ENCODE measurements around the gene TEKTIP1.
"Not testable (repeated sequence)": the region's sequence is repeated elsewhere in the genome, so short reads cannot be mapped to it uniquely, and the experiment has no call there.

Gene TEKTIP1

GRCh38 chr19:3575260-3575741, 36.3 kb downstream of the TEKTIP1 start:
- Mint-ChIP-seq H3K27me3 (no peaks in the 10 kb centered on the region), H3K27ac (no peak overlapping the region), H3K9me3 (no peaks in the 10 kb centered on the region), H3K36me3 (peaks cover 5% of the 10 kb centered on the region), H3K4me3 (no peak overlapping the region), H3K4me1 (peaks cover 8% of the 10 kb centered on the region)

- Mint-ChIP-seq H3K9me3 (no peaks in the 10 kb centered on the region), H3K27ac (no peak overlapping the region), H3K27me3 (no peaks in the 10 kb centered on the region), H3K4me1 (peaks cover 8% of the 10 kb centered on the region), H3K36me3 (peaks cover 5% of the 10 kb centered on the region), H3K4me3 (no peak overlapping the region)
These were observed 37.1 kb downstream of the TEKTIP1 start for GRCh38 chr19:3575949-3576673.

- Mint-ChIP-seq H3K9me3 (no peaks in the 10 kb centered on the region), H3K36me3 (peaks cover 5% of the 10 kb centered on the region), H3K27ac (no peak overlapping the region), H3K27me3 (no peaks in the 10 kb centered on the region), H3K4me3 (no peak overlapping the region), H3K4me1 (peaks cover 4% of the 10 kb centered on the region)
These were observed 37.9 kb downstream of the TEKTIP1 start for GRCh38 chr19:3576696-3577443.

DNA sequence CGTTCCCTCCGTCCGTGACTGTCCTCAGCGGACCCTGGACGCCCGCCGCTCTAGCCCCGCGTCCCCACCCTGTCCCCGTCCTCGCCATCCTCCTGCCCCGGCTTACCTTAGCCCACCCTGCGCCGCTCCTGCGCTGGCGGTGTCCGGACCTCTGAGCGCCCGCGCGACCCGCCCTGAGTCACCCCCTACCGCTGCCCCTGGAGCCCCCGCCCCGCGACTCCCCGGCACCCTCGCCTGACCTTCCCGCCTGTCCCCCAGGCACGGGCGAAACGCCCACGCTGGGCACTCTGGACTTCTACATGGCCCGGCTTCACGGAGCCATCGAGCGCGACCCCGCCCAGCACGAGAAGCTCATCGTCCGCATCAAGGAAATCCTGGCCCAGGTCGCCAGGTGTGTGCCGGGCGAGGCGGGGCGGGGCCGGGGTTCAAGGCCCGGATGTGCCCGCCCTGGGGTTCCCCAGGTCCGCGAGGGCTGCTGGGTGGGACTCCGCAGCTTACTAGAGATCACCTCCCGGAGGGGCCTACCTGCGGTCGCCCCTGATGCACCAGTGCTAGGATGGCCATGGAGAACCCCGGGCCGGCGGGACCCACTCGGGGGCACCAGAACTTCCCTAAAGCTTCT, 38.9 kb downstream of the TEKTIP1 start:
- Mint-ChIP-seq H3K27me3 (no peaks in the 10 kb centered on the region), H3K36me3 (peaks cover 5% of the 10 kb centered on the region)

DNA sequence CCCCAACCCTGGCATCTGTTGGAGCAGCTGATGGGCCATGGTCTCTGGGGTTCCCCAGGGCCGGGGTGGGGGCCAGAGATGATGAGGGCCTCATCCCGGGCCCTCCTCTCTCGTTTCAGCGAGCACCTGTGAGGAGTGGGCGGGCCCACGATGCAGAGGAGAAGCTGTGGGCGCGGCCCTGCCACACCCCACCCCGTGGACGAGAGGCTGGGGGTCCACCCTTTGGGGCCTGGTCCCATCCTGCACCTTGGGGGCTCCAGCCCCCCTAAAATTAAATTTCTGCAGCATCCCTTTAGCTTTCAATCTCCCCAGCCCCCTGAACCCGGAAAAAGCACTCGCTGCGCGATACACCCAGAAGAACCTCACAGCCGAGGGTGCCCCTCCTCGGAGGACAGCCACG, 39.4 kb downstream of the TEKTIP1 start:
- H3K27ac Mint-ChIP-seq, result no peak overlapping the region
- peaks cover 5% of the 10 kb centered on the region for H3K36me3 Mint-ChIP-seq
- no peak overlapping the region for H3K4me3 Mint-ChIP-seq
- H3K9me3 Mint-ChIP-seq, result no peaks in the 10 kb centered on the region
- no peaks in the 10 kb centered on the region for H3K27me3 Mint-ChIP-seq
- H3K4me1 Mint-ChIP-seq, result peaks cover 4% of the 10 kb centered on the region

More for the DNA sequence above, 38.9 kb downstream of the TEKTIP1 start:
- peaks cover 4% of the 10 kb centered on the region for H3K4me1 Mint-ChIP-seq
- no peaks in the 10 kb centered on the region for H3K9me3 Mint-ChIP-seq
- no peak overlapping the region for H3K4me3 Mint-ChIP-seq
- no peak overlapping the region for H3K27ac Mint-ChIP-seq

DNA sequence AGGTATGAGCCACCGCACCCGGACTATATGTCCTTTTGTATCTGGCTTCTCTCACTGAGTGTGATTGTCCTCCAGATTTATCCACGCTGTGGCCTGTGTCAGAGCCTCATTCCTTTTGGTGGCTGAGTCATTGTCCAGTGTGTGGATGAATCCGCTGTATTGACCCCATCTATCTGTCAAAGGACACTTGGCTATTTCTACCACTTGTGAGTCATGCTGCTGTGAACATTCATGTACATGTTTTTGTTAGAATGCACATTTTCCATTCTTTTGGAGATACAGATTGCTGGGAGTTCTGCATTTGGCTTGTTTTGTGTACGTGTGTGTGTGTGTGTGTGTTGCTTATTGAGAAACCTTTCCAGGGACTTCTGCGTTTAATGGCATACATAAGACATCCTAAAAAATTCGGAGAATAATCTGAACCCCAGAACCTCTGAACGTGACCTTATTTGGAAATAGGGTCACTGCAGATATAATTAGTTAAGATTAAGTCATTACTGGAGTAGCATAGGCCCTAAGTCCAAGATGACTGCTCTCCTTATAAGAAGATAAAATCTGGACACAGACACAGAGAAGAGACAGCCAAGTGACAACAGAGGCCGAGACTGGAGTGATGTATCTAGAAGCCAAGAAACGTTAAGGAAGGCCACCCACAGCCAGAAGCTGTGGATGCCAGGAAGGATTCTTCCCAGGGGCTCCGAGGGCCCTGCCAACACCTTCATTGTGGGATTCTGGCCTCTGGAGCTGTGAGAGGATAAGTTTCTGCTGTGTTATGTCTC, 41.4 kb downstream of the TEKTIP1 start:
- no peaks in the 10 kb centered on the region for H3K9me3 Mint-ChIP-seq
- no peak overlapping the region for H3K27ac Mint-ChIP-seq
- H3K4me3 Mint-ChIP-seq, result no peak overlapping the region

DNA sequence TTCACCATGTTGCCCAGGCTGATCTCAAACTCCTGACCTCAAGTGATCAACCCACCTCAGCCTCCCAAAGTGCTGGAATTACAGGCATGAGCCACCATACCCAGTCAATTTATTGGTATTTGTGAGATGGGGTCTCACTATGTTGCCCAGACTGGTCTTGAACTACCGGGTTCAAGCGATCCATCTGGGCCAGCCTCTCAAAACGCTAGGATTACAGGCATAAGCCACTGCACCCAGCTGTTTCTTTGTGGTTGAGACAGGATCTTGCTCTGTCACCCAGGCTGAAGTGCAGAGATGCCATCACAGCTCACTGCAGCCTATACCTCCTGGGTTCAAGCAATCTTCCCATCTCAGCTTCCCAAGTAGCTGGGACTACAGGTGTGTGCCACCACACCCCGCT, 42.8 kb downstream of the TEKTIP1 start:
- H3K4me3 Mint-ChIP-seq, H3K9me3 Mint-ChIP-seq, H3K4me1 Mint-ChIP-seq: not testable (repeated sequence)

More for the DNA sequence above, 41.4 kb downstream of the TEKTIP1 start:
- Mint-ChIP-seq H3K27me3 (no peaks in the 10 kb centered on the region), H3K36me3 (peaks cover 1% of the 10 kb centered on the region), H3K4me1 (no peaks in the 10 kb centered on the region)

GRCh38 chr19:3584036-3584802, 45.2 kb downstream of the TEKTIP1 start:
- not testable (repeated sequence) for H3K36me3 Mint-ChIP-seq, H3K27ac Mint-ChIP-seq, H3K9me3 Mint-ChIP-seq, H3K27me3 Mint-ChIP-seq, H3K4me1 Mint-ChIP-seq
- peak overlapping the region; percentile 7 for H3K4me3 Mint-ChIP-seq

More for the DNA sequence above, 42.8 kb downstream of the TEKTIP1 start:
- H3K27ac Mint-ChIP-seq, H3K27me3 Mint-ChIP-seq, H3K36me3 Mint-ChIP-seq: not testable (repeated sequence)

GRCh38 chr19:3585301-3586126, 46.5 kb downstream of the TEKTIP1 start, which contains the start of gene GIPC3:
TSS of gene GIPC3 (plus strand) at chr19:3585478. CDS start at chr19:3585598, 120 bp downstream.
- no peaks in the 10 kb centered on the region for H3K9me3 Mint-ChIP-seq
- no peak within 1 kb of the TSS for H3K27ac Mint-ChIP-seq
- H3K4me3 Mint-ChIP-seq, result peak within 1 kb of the TSS; percentile 55
- H3K27me3 Mint-ChIP-seq, result no peaks in the 10 kb centered on the region
- H3K4me1 Mint-ChIP-seq, result no peaks in the 10 kb centered on the region
- H3K36me3 Mint-ChIP-seq, result no peaks in the 10 kb centered on the region

DNA sequence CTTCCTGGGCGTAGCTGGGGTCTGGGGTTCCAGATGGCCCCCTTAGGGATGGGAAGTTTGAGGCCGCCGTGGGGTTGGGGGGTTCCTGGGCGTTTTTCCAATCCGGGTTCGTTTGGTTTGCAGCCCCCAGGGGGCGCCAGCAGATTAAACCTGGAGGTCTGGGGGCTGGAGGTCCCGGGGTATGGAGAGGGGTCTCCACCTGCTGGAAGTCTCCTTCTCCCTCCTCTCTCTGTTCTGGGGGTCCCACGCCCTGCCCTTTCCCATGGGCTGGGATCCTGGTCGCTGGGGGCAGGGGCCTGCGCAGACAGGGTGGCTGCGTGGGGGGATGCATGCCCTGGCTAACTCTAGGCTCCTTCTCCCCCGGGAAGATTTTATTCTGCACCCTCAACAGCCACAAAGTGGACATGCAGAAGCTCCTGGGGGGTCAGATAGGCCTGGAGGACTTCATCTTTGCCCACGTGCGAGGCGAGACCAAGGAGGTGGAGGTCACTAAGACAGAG, 47.2 kb downstream of the TEKTIP1 start:
- Mint-ChIP-seq H3K4me1 (no peaks in the 10 kb centered on the region), H3K9me3 (no peaks in the 10 kb centered on the region), H3K36me3 (no peaks in the 10 kb centered on the region), H3K27ac (no peak overlapping the region), H3K27me3 (no peaks in the 10 kb centered on the region), H3K4me3 (peak overlapping the region; percentile 55)

- Mint-ChIP-seq H3K4me1 (no peaks in the 10 kb centered on the region), H3K9me3 (no peaks in the 10 kb centered on the region), H3K4me3 (peak overlapping the region; percentile 11), H3K27me3 (no peaks in the 10 kb centered on the region), H3K27ac (no peak overlapping the region), H3K36me3 (no peaks in the 10 kb centered on the region)
These were observed 47.9 kb downstream of the TEKTIP1 start for GRCh38 chr19:3586707-3587346.

GRCh38 chr19:3589439-3589838, 50.5 kb downstream of the TEKTIP1 start:
- Mint-ChIP-seq H3K27me3 (no peaks in the 10 kb centered on the region), H3K4me1 (no peaks in the 10 kb centered on the region), H3K9me3 (no peaks in the 10 kb centered on the region), H3K27ac (no peak overlapping the region), H3K36me3 (no peaks in the 10 kb centered on the region), H3K4me3 (no peak overlapping the region)

DNA sequence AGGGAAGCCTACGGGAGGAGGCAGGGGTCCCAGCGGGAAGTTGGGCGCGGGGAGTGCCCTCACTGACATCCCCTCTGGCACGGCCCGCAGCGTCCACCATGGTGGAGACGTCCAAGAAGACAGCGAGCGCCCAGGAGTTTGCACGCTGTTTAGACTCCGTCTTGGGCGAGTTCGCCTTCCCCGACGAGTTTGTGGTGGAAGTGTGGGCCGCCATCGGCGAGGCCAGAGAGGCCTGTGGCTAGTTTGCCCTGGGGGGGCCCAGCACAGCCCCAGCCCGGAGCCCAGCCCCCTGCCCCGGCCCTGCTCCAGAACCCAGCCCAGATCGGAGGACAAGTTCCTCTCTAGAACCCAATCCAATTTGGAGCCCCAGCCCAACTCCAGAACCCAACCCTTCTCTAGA, 51.0 kb downstream of the TEKTIP1 start:
- Mint-ChIP-seq H3K36me3 (no peaks in the 10 kb centered on the region), H3K27me3 (no peaks in the 10 kb centered on the region), H3K4me1 (no peaks in the 10 kb centered on the region), H3K9me3 (no peaks in the 10 kb centered on the region), H3K4me3 (no peak overlapping the region), H3K27ac (no peak overlapping the region)

All from activated naive CD4-positive, alpha-beta T cell treated with anti-CD3 and anti-CD28 coated beads, Interleukin-2, amount 50 U/mL, for 24 hours (primary cell).